K562 (cell line): Measurements from ENCODE around the gene OLFM4.

Experiments
- DIDO1 ChIP-seq: fragments of 450-650 bp; IDR thresholded peaks from 2 replicates; pipeline ENCODE4 v1.6.1; 2016; ENCODE audit warnings: low read depth, missing biosample characterization, missing genetic modification characterization
- MAZ ChIP-seq, 2 experiments: fragments of 450-650 bp in 1 of 2; sonication (generic) in 1 of 2; formaldehyde crosslinking; IDR thresholded peaks in 1 of 2; conservative IDR thresholded peaks in 1 of 2; 2 replicates each; pipeline versions ENCODE4 v1.4.0 to v1.5.0; 2020; ENCODE audit warnings: mild to moderate bottlenecking in 1 of 2, missing genetic modification reagents in 1 of 2
- NONO ChIP-seq, 2 experiments: fragments of 200-400 bp in 1 of 2; fragments of 450-650 bp in 1 of 2; formaldehyde crosslinking in 1 of 2; IDR thresholded peaks; 2 replicates each; pipeline ENCODE4 v1.6.1; 2017; ENCODE audit warnings: low read depth in 2 of 2, mild to moderate bottlenecking in 2 of 2, moderate library complexity in 2 of 2, low read length in 1 of 2
- POLR2A ChIP-seq: fragments of 450-650 bp; conservative IDR thresholded peaks from 2 replicates; pipeline ENCODE4 v1.6.1; 2016
- ZNF778 ChIP-seq: fragments of 450-650 bp; formaldehyde crosslinking; IDR thresholded peaks from 2 replicates; pipeline ENCODE4 v1.4.0; 2020; ENCODE audit warnings: mild to moderate bottlenecking, moderate library complexity
- TF ChIP-seq, protein P1 (sequence below): fragments of 250-450 bp; sonication (Bioruptor Pico); IDR thresholded peaks from 2 replicates; pipeline ENCODE4 v1.5.1; 2021; ENCODE audit warnings: mild to moderate bottlenecking
- TF ChIP-seq, protein P2 (sequence below), 3 experiments: IDR thresholded peaks in 2 of 3; conservative IDR thresholded peaks in 1 of 3; 2 replicates each; pipeline ENCODE4 v1.5.1; 2011 to 2012; ENCODE audit warnings: low read length in 3 of 3, mild to moderate bottlenecking in 3 of 3, control low read depth in 2 of 3, improper control_type of control experiment in 1 of 3, inconsistent platforms in 1 of 3, low read depth in 1 of 3, mixed read lengths in 1 of 3, moderate library complexity in 1 of 3; ENCODE audit not compliant: insufficient read depth in 2 of 3
- TF ChIP-seq, protein P3 (sequence below), 2 experiments: fragments of 450-650 bp; formaldehyde crosslinking in 1 of 2; IDR thresholded peaks; 2 replicates each; pipeline versions ENCODE4 v1.4.0 to v1.6.1; 2014 to 2020; ENCODE audit warnings: mild to moderate bottlenecking in 2 of 2, borderline replicate concordance in 1 of 2, low read depth in 1 of 2

DNA sequence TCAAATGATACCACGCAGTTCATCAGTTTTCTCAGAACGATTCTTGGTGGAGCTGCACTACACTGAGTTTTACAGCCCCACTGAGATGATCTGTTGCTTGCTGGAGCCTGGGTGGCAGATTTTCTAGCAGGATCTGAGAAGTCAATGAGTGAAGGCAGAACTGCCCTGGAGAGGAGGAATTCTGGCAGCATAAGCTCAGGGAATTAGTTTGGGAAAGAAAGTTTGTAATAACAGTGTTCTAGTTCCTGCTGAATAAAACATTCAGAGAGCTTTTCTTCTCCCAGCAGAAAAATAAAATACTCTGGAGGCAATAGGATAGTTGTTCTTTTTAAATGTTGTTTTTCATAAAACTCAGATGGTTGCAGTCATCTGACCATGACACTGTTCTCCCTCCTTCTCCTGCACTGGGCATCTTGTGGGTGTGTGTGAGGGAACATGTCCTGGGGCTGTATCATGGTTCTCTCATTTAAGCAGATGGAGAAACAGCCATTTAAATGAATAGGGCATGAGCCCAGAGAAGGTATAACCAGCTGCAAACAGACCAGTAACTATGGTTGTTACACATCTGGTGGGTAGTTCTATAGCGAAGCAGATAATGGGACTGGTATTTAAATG lies 29.6 kb downstream of the OLFM4 start:
- TF ChIP-seq NONO (IDR thresholded peaks at IDR 0.05; ENCODE audit: low read depth in 2 of 2, low read length in 1 of 2) (no peak), MAZ (CRISPR knock-in tag; conservative IDR thresholded peaks at IDR 0.05 in 1 of 2, IDR thresholded peaks at IDR 0.05 in 1 of 2) (no peak), DIDO1 (tag) (no peak), ZNF778 (no peak), POLR2A (no peak)
- TF ChIP-seq, protein P1, sequence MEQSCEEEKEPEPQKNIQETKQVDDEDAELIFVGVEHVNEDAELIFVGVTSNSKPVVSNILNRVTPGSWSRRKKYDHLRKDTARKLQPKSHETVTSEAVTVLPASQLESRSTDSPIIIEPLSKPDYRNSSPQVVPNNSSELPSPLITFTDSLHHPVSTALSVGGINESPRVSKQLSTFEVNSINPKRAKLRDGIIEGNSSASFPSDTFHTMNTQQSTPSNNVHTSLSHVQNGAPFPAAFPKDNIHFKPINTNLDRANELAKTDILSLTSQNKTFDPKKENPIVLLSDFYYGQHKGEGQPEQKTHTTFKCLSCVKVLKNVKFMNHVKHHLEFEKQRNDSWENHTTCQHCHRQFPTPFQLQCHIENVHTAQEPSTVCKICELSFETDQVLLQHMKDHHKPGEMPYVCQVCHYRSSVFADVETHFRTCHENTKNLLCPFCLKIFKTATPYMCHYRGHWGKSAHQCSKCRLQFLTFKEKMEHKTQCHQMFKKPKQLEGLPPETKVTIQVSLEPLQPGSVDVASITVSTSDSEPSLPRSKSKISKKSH (CRISPR knock-in tag): no peak
- TF ChIP-seq, protein P2, sequence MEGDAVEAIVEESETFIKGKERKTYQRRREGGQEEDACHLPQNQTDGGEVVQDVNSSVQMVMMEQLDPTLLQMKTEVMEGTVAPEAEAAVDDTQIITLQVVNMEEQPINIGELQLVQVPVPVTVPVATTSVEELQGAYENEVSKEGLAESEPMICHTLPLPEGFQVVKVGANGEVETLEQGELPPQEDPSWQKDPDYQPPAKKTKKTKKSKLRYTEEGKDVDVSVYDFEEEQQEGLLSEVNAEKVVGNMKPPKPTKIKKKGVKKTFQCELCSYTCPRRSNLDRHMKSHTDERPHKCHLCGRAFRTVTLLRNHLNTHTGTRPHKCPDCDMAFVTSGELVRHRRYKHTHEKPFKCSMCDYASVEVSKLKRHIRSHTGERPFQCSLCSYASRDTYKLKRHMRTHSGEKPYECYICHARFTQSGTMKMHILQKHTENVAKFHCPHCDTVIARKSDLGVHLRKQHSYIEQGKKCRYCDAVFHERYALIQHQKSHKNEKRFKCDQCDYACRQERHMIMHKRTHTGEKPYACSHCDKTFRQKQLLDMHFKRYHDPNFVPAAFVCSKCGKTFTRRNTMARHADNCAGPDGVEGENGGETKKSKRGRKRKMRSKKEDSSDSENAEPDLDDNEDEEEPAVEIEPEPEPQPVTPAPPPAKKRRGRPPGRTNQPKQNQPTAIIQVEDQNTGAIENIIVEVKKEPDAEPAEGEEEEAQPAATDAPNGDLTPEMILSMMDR (IDR thresholded peaks at IDR 0.05 in 2 of 3, conservative IDR thresholded peaks at IDR 0.05 in 1 of 3; ENCODE audit: insufficient read depth in 2 of 3, low read depth in 1 of 3, low read length in 3 of 3): no peak
- TF ChIP-seq, protein P3, sequence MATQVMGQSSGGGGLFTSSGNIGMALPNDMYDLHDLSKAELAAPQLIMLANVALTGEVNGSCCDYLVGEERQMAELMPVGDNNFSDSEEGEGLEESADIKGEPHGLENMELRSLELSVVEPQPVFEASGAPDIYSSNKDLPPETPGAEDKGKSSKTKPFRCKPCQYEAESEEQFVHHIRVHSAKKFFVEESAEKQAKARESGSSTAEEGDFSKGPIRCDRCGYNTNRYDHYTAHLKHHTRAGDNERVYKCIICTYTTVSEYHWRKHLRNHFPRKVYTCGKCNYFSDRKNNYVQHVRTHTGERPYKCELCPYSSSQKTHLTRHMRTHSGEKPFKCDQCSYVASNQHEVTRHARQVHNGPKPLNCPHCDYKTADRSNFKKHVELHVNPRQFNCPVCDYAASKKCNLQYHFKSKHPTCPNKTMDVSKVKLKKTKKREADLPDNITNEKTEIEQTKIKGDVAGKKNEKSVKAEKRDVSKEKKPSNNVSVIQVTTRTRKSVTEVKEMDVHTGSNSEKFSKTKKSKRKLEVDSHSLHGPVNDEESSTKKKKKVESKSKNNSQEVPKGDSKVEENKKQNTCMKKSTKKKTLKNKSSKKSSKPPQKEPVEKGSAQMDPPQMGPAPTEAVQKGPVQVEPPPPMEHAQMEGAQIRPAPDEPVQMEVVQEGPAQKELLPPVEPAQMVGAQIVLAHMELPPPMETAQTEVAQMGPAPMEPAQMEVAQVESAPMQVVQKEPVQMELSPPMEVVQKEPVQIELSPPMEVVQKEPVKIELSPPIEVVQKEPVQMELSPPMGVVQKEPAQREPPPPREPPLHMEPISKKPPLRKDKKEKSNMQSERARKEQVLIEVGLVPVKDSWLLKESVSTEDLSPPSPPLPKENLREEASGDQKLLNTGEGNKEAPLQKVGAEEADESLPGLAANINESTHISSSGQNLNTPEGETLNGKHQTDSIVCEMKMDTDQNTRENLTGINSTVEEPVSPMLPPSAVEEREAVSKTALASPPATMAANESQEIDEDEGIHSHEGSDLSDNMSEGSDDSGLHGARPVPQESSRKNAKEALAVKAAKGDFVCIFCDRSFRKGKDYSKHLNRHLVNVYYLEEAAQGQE (IDR thresholded peaks at IDR 0.05; ENCODE audit: borderline replicate concordance): no peak
- TF ChIP-seq, protein P3 (CRISPR knock-in tag; IDR thresholded peaks at IDR 0.05; ENCODE audit: low read depth): no peak
